K562 (cell line): ENCODE measurements around the gene FCHO1. TPM values are rescaled to one million over a fixed set of nuclear protein-coding genes. Genes with fewer than 3 reads are reported as not detected.

Experiments
- BRF1 ChIP-seq: IDR thresholded peaks from 3 replicates; pipeline ENCODE4 v1.6.1; 2011; ENCODE audit warnings: borderline replicate concordance, mild to moderate bottlenecking; ENCODE audit not compliant: insufficient read length; ENCODE audit errors: extremely low read depth
- CEBPB ChIP-seq: fragments of 450-650 bp; IDR thresholded peaks from 2 replicates; pipeline ENCODE4 v1.6.1; 2016; ENCODE audit warnings: missing genetic modification characterization, missing compliant biosample characterization
- FOXK2 ChIP-seq, 2 experiments: fragments of 450-650 bp; IDR thresholded peaks in 1 of 2; conservative IDR thresholded peaks in 1 of 2; 2 replicates each; pipeline ENCODE4 v1.6.1; 2016; ENCODE audit warnings: low read depth in 2 of 2, mild to moderate bottlenecking in 1 of 2
- IRF9 ChIP-seq: fragments of 450-650 bp; IDR thresholded peaks from 2 replicates; pipeline ENCODE4 v1.6.1; 2016; ENCODE audit warnings: missing biosample characterization, missing genetic modification characterization
- NKRF ChIP-seq: fragments of 450-650 bp; IDR thresholded peaks from 2 replicates; pipeline ENCODE4 v1.6.1; 2016; ENCODE audit warnings: borderline replicate concordance
- POLR2A ChIP-seq: fragments of 450-650 bp; conservative IDR thresholded peaks from 2 replicates; pipeline ENCODE4 v1.6.1; 2016
- PRMT5 ChIP-seq: sonication (generic); formaldehyde crosslinking; IDR thresholded peaks from 2 replicates; pipeline ENCODE4 v1.5.0; 2020; ENCODE audit warnings: missing genetic modification reagents
- SMC3 ChIP-seq: conservative IDR thresholded peaks from 2 replicates; pipeline ENCODE4 v1.6.1; 2011; ENCODE audit warnings: low read depth, low read length, improper control_type of control experiment; ENCODE audit not compliant: insufficient read depth
- XRCC4 ChIP-seq: IDR thresholded peaks from one replicate; pipeline ENCODE4 v1.6.1; 2011; ENCODE audit not compliant: insufficient read depth, insufficient read length; ENCODE audit errors: extremely low read depth
- ZBTB49 ChIP-seq: sonication (generic); formaldehyde crosslinking; IDR thresholded peaks from 2 replicates; pipeline ENCODE4 v1.8.0; 2022; ENCODE audit warnings: missing genetic modification reagents, mild to moderate bottlenecking, borderline replicate concordance
- ZNF23 ChIP-seq: fragments of 250-450 bp; sonication (Bioruptor Pico); IDR thresholded peaks from 2 replicates; pipeline ENCODE4 v1.4.0; 2020; ENCODE audit warnings: mild to moderate bottlenecking
- polyA plus RNA-seq, 8 experiments: library from polyadenylated mRNA; depleted of rRNA in 4 of 8; stranded (reverse) in 5 of 8; unstranded in 3 of 8; fragments of >200 nt; fragmentation: Nextera tagmentation in 2 of 8; fragmentation: Illumina TruSeq in 1 of 8; extraction: Ambion mirVana in 2 of 8; extraction: Trizol in 1 of 8; gene quantifications; 2 replicates each; pipeline versions ENCODE4 v1.2.1 to v1.2.3, GENCODE V29; 2011 to 2014; ENCODE audit warnings: inconsistent platforms in 1 of 8, missing spikeins in 1 of 8
- total RNA-seq, 7 experiments: library from RNA; depleted of rRNA in 6 of 7; stranded (reverse); fragments of >200 nt in 6 of 7; fragmentation: Illumina TruSeq in 2 of 7; extraction: Trizol in 2 of 7; gene quantifications; 2 replicates each; pipeline versions ENCODE4 v1.2.1 to v1.2.3, GENCODE V29; 2011 to 2021; ENCODE audit warnings: low replicate concordance in 1 of 7

FCHO1 gene
- total and polyA plus RNA-seq, 9 of the 15 experiments (the other 6 are each of a cell fraction or from before 2014, with no cell fraction given), result 0.21 to 58.9 (median 18.3) TPM

- TF ChIP-seq ZBTB49 (CRISPR knock-in tag) (no peak), FOXK2 (conservative IDR thresholded peaks at IDR 0.05 in 1 of 2, IDR thresholded peaks at IDR 0.05 in 1 of 2; ENCODE audit: low read depth in 2 of 2) (no peak), CEBPB (tag) (no peak), IRF9 (tag) (no peak), XRCC4 (no peak), BRF1 (no peak), NKRF (no peak), ZNF23 (CRISPR knock-in tag) (no peak), PRMT5 (CRISPR knock-in tag) (no peak), POLR2A (no peak), SMC3 (peak; percentile 81)
Observed at GRCh38 chr19:17703824-17704463, 47.3 kb upstream of the FCHO1 start (continued).
